Ovary (tissue), 3 donors: ENCODE results near the gene EIF1B.

ENCODE experiments used
- CTCF ChIP-seq, 3 donors: fragments of 450-650 bp in 2 of 3; fragments of 200-600 bp in 1 of 3; IDR thresholded peaks; one replicate each; pipeline versions ENCODE4 v1.5.1 to v1.8.0; 2016 to 2022; ENCODE audit warnings: antibody characterized with exemption in 3 of 3, mild to moderate bottlenecking in 1 of 3
- POLR2A ChIP-seq: fragments of 450-650 bp; IDR thresholded peaks from one replicate; pipeline ENCODE4 v1.6.1; 2017; ENCODE audit warnings: antibody characterized with exemption, mild to moderate bottlenecking, moderate library complexity
- donor health status: DM: no; HTN: no; CAD: no.

DNA sequence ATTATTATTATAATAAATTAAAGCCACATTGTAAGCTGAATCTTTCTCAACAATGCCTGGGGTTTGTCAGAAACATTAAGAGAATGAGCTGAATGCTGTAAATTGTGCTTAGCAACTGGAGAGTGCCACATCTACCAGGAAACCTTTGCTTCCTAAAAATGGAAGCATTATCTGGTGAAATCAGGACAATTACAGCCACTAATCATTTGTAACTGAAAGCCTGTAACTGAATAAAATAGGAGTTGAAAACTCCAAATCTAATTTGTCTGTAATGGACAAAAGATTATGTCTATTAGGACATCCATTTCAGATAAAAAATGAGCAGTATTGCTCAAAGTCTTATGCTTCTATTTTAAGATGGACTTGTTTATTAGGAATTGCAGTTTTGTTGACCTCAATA is 32.2 kb downstream of the EIF1B start:
- no peak for TF ChIP-seq CTCF (IDR thresholded peaks at IDR 0.05)
- TF ChIP-seq POLR2A: no peak
